ENCODE measurements around the gene SPG11.
"Not testable (repeated sequence)": the region's sequence is repeated elsewhere in the genome, so short reads cannot be mapped to it uniquely, and the experiment has no call there.

The SPG11 gene

GRCh38 chr15:44549152-44549551 is 114.3 kb downstream of the SPG11 start:
- DNase-seq = not testable (repeated sequence)

GRCh38 chr15:44545913-44546802 is 117.3 kb downstream of the SPG11 start:
- DNase-seq = peak; percentile 37

DNA sequence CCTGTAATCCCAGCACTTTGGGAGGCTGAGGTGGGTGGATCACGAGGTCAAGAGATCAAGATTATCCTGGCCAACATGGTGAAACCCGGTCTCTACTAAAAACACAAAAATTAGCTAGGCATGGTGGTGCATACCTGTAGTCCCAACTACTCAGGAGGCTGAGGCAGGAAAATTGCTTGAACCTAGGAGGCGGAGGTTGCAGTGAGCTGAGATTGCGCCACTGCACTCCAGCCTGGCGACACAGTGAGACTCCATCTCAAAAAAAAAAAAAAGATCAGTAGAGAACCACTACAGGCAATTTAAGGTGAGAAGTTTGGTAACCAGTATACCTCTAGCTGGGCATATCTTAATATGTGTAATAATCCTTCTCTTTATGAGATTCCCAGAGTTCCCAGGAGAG is 118.7 kb downstream of the SPG11 start:
- not testable (repeated sequence) for DNase-seq

DNA sequence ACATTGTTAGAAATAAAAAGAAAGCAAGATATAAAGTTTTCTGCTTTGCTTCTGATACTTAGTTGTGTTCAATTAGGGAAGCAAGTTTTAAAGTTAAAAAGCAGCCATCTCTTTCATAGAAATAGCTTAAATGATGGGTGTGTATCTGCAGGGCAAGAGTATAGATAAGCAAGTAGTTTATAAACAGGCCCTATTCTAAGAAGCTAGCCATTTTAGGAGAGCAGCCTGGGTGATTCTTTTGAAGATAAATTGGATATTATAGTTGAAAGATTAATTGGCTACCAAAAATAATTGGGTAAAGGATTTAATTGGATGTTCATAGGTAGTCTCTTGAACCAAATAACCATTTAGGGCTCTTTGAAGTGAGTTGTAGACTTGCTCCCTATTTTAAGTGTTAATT is 120.9 kb downstream of the SPG11 start:
- no peak for DNase-seq

DNA sequence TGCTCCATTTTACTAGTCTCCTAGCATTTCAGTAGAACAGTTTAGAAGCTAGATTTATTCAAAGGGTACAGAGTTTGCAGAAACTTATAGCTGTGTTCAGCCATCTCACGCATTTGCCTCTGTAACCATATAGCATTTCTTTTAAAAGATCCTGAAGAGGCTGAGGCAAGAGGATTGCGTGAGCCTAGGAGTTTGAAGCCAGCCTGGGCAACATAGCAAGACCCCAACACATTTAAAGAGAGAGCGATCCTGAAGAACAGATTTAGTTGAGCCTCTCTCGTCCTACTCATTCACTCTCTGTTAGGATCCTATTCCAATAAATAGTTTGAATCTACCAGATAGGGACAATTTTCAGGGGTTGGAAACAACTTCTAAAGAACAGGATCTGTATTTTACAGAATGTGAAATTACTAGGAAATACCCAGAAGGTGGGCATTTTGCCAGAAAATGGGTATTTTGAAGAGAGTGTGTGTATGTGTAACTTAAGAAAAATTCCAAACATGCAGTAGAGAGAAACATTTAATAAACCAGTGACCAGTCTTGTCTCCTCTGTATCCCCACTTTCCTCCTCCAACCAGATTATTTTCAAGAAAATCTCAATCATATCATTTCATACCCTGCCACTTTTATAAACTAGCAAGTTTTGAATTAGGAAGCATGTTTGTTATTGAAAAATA is 122.0 kb downstream of the SPG11 start:
- DNase-seq = no peak

GRCh38 chr15:44537735-44538240 is 125.7 kb downstream of the SPG11 start:
- DNase-seq = no peak

DNA sequence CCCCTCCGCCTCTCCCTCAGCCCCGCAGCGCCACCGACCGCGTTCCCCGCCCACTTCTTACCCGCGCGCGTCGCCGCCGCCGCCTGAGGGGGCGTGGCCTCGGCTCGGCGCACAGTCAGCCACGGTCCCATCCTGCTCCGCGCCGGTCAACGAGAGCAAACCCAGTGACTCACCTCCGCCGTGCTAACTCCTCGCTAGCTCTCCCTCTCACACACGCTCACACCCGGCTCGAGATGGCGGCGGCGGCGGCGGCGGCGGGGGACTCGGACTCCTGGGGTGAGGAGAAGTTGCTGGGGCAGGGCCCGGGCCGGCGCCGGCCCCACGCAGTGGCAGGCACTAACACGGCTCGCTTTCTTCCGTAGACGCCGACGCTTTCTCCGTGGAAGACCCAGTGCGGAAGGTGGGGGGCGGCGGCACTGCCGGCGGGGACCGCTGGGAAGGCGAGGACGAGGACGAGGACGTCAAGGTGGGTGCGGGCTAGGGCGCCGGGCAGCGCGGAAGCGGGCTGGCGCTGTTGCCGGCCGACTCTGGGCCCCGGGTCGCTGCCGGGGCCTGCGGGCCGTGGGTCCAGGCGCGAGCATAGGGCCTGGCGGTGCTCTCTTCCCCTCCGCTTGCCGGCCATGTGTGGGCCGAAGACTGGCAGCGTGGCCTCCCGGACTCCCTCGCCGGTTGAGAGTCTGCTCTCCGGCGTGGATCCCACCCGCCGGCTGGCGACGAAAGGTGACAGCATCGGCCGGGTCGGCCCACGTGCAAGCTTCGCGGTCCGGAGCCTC is 126.3 kb downstream of the SPG11 start, which contains the start of gene EIF3J:
EIF3J (plus strand) TSS at position 186 of the 773 bp plus-strand sequence; CDS start at position 234, 48 bp downstream.
- peak; percentile 94 for DNase-seq

DNA sequence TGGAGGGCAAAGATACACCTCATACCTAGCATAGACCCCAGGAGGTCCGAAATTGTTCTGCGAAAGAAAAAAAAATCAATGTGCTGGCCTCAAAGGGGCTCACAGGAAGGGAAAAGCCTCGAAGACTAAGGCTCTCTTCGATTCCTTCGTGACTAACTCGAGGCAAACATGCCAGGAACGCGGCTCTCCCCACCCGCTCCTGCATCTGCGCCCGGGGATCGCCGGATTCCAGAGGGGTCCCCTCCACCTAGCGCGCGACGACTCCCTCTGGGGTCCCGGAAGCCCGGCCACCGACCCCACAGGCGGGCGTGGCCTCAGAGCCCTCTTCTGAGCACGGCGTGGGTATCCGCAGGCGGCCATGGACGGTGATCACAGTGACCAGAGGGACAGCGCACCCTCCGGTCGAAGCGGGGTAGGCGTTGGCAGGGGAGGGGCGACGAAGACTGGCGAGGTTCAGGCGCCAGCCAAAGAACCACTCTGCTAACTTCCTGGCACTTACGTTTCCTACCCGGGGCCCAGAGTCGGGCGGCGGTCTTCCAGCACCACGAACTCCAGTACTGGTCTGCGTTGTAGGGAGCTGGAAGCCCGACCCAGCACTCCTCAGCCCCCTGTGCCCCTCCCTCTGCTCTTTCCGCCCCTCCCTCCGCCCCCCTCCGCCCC is 127.0 kb downstream of the SPG11 start:
- no peak for DNase-seq

- DNase-seq = peak; percentile 20
Observed at GRCh38 chr15:44535523-44536301, 127.8 kb downstream of the SPG11 start.

GRCh38 chr15:44535092-44535491 is 128.4 kb downstream of the SPG11 start:
- no peak for DNase-seq

DNA sequence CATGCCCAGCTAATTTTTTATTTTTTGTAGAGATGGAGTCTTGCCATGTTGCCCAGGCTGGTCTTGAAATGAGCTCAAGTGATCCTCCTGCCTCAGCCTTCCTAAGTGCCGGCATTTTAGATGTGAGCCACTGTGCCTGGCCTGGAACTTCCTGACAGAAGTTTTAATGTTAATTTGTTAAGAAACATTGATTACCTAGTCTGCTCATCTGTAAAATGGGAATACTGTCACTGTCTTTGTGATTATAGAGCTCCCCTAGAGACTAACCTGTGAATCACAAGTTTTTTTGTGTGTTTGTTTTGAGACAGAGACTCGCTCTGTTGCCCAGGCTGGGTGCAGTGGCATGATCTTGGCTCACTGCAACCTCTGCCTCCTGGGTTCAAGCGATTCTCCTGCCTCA is 130.8 kb downstream of the SPG11 start:
- DNase-seq = no peak

- DNase-seq = not testable (repeated sequence)
Observed at GRCh38 chr15:44532275-44532674, 131.2 kb downstream of the SPG11 start.

DNA sequence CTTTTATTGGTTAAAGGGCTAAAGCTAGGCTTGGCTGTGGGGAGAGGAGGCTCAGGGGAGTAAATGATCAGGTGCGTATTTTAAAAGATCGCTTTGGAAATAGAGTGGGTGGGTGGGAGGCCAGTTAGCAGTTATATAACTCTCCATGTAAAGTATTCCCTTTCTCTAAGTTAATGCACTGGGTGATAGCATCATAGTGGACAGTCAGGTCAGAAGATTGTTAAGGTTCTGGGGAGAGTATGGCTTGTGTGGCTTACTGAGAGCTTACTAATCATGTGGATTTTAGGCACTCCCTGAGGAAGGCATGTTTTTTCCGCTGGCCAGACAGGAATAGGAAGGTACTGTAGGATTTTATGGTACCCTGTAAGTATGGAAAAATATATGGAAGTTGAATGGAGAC is 132.8 kb downstream of the SPG11 start:
- no peak for DNase-seq

DNA sequence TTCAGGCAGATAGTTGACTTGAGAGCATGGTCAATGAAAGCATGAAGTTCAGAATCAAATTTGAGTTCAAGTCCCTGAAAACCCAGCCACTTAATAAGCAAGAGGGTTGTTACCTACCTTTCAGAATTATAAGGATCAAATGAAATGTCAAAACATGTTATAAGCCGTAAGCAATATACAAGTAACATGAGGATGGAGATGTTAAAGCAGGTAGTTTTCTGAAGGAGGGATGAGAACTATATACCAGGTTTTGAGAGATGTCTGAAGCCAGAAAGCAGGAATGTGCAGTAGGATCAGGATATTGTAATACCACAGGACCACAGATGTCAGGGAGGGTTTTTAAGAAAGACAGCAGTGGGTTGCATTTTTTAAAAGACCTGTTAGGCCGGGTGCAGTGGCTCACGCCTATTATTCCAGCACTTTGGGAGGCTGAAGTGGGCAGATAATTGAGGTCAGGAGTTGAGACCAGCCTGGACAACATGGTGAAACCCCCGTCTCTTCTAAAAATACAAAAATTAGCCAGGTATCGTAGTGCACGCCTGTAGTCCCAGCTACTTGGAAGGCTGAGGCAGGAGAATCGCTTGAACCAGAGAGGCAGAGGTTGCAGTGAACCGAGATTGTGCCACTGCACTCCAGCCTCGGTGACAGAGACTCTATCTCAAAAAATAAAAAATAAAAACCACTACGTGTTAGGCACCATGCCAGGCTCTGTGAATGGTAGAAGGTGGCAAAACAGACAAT is 133.4 kb downstream of the SPG11 start:
- DNase-seq = no peak

DNA sequence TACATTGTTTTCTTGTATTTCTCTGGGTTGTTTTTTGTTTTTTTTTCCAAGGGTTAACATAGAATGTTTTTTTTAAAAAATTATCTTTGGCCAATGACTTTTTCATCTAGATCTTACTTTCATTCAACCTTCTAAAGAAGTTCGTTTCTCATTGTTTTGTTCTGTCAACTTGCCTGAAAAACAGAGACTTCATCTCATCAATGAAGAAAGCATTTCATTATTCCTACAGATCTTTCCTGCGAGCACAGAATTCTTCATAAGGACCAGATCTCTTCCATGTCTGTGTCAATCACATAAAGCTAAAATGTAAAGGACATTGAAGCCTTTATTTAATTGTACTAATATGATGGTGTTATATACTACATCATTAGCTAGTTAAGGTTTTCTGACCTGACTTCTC is 136.2 kb downstream of the SPG11 start:
- DNase-seq = no peak

DNA sequence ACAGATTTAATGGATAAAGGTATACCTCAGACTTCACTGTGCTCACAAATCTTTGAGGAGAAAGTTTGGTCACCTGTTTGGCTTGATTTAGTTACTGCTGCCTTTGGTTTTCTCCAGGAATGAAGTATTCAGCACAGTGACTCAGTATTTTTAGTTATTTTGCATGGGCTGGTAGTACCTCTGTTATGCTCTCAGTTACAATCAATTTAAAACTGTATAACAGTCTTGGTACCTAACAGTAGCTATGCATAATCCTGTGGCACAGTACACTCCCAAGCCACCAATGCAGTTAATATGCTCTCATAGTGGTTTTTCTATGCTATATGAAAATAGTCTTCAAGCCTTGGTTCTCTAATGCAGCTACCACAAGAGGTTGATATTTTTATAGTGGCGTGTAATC is 138.4 kb downstream of the SPG11 start:
- no peak for DNase-seq

GRCh38 chr15:44519537-44519936 is 143.9 kb downstream of the SPG11 start:
- DNase-seq = no peak

DNA sequence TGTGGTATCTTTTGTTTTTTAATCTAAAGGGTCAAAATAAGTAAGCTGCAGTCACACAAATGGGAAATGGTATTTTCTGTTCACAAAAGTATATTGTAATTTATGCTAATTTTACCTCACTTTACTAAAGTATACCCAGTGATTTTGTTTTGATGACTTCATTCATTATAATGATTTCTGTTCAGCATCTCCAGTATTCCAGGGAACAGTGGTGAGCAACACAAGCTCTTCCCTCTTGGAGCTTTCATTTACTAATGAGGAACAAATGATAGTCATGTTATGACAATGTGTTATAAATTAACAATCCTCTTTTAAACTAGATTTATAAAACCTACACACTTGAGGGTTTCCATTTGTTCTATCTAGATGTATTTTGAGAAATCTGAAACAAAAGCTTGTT is 147.0 kb downstream of the SPG11 start:
- DNase-seq = no peak

Measured in stimulated activated CD4-positive, alpha-beta T cell treated with anti-CD3 and anti-CD28 coated beads, Interleukin-4, amount 100 ng/mL, for 1 hour (primary cell).